IMR-90 (cell line): Measurements from ENCODE around the gene PRDM5. TPM values are rescaled to one million over a fixed set of nuclear protein-coding genes. Genes with fewer than 3 reads are reported as not detected.

Experiments
- ATAC-seq: fragments of 200-7000 bp; cut with Tn5 transposase; 2 replicates; pipeline ENCODE4 v1.9.1; 2020; ENCODE audit warnings: low read depth, mild to moderate bottlenecking, moderate library complexity
- BruUV-seq: library from RNA; stranded (reverse); fragments of 400-500 nt; replicated peaks from 2 replicates; lab custom pipeline; 2021; lab: Mats Ljungman, UMichigan
- CTCF ChIA-PET: fragments of 300-600 bp; formaldehyde crosslinking; extraction: SDS; loops from one replicate; lab custom pipeline; 2021; ENCODE audit warnings: antibody characterized with exemption; lab: Yijun Ruan, JAX
- POLR2A ChIA-PET: fragments of 300-600 bp; sonication (Branson Sonifier 250); formaldehyde crosslinking; loops from one replicate; lab custom pipeline; 2022; ENCODE audit warnings: antibody characterized with exemption; ENCODE audit not compliant: unreplicated experiment; lab: Charles Lee
- DNase-seq: peaks from one replicate; pipeline ENCODE4 v3.0.0; 2013
- H2AFZ ChIP-seq: replicated peaks from 2 replicates; pipeline ENCODE3; 2013; ENCODE audit warnings: low read length, mild to moderate bottlenecking; ENCODE audit not compliant: poor library complexity
- H2AK5ac ChIP-seq: 2 replicates; pipeline ENCODE4 v1.6.1; 2013; ENCODE audit warnings: low read depth, low read length, inconsistent platforms
- H2AK9ac ChIP-seq: replicated peaks from 2 replicates; pipeline ENCODE3; 2013; ENCODE audit warnings: mild to moderate bottlenecking, low read depth, low read length, moderate library complexity; ENCODE audit not compliant: poor library complexity
- H2BK120ac ChIP-seq: 2 replicates; pipeline ENCODE4 v1.6.1; 2013; ENCODE audit warnings: low read depth, low read length, inconsistent platforms
- H2BK15ac ChIP-seq: 3 replicates; pipeline ENCODE4 v1.6.1; 2013; ENCODE audit warnings: low read depth, low read length, inconsistent platforms
- H2BK20ac ChIP-seq: 2 replicates; pipeline ENCODE4 v1.6.1; 2013; ENCODE audit warnings: low read depth, mild to moderate bottlenecking, inconsistent platforms, low read length, moderate library complexity
- H2BK5ac ChIP-seq: 2 replicates; pipeline ENCODE4 v1.6.1; 2013; ENCODE audit warnings: mild to moderate bottlenecking, low read depth, low read length, inconsistent platforms; ENCODE audit not compliant: poor library complexity, severe bottlenecking
- H3K14ac ChIP-seq: replicated peaks from 2 replicates; pipeline ENCODE4 v1.6.1; 2013; ENCODE audit warnings: low read depth, low read length, inconsistent platforms
- H3K18ac ChIP-seq: 2 replicates; pipeline ENCODE4 v1.6.1; 2013; ENCODE audit warnings: low read depth, low read length, control low read depth
- H3K23ac ChIP-seq: 2 replicates; pipeline ENCODE4 v1.6.1; 2013; ENCODE audit warnings: low read depth, low read length, inconsistent platforms
- H3K27ac ChIP-seq: 2 replicates; pipeline ENCODE4 v1.5.1; 2013; ENCODE audit warnings: mild to moderate bottlenecking, control low read depth, low read length; ENCODE audit not compliant: insufficient read depth
- H3K27me3 ChIP-seq: 2 replicates; pipeline ENCODE4 v1.6.1; 2013; ENCODE audit warnings: low read length; ENCODE audit not compliant: control insufficient read depth, insufficient read depth
- H3K36me3 ChIP-seq: 2 replicates; pipeline ENCODE4 v1.6.1; 2013; ENCODE audit warnings: low read length, mixed read lengths; ENCODE audit not compliant: control insufficient read depth, insufficient read depth
- H3K4ac ChIP-seq: 2 replicates; pipeline ENCODE4 v1.6.1; 2013; ENCODE audit warnings: low read depth, low read length, inconsistent platforms
- H3K4me1 ChIP-seq: 2 replicates; pipeline ENCODE4 v1.6.1; 2013; ENCODE audit warnings: low read length, mixed read lengths; ENCODE audit not compliant: control insufficient read depth, insufficient read depth
- H3K4me2 ChIP-seq: 2 replicates; pipeline ENCODE4 v1.6.1; 2013; ENCODE audit warnings: low read depth, mild to moderate bottlenecking, control low read depth, low read length, moderate library complexity
- H3K4me3 ChIP-seq: 2 replicates; pipeline ENCODE4 v1.5.1; 2013; ENCODE audit warnings: low read depth, mild to moderate bottlenecking, control low read depth, low read length, moderate library complexity; ENCODE audit not compliant: insufficient read depth
- H3K56ac ChIP-seq: 2 replicates; pipeline ENCODE4 v1.6.1; 2013; ENCODE audit warnings: low read length, inconsistent platforms; ENCODE audit not compliant: insufficient read depth; ENCODE audit errors: extremely low read depth
- H3K79me1 ChIP-seq, 2 experiments: 2 replicates each; pipeline ENCODE4 v1.6.1; 2013; ENCODE audit warnings: low read length in 2 of 2, inconsistent platforms in 1 of 2, low read depth in 1 of 2
- H3K9ac ChIP-seq: 2 replicates; pipeline ENCODE4 v1.6.1; 2013; ENCODE audit warnings: low read depth, low read length, control low read depth
- H3K9me1 ChIP-seq: 2 replicates; pipeline ENCODE4 v1.6.1; 2013; ENCODE audit warnings: low read length, inconsistent platforms; ENCODE audit not compliant: insufficient read depth
- H3K9me3 ChIP-seq: 2 replicates; pipeline ENCODE4 v1.6.1; 2013; ENCODE audit warnings: low read length; ENCODE audit not compliant: control insufficient read depth, insufficient read depth
- H4K20me1 ChIP-seq: 2 replicates; pipeline ENCODE4 v1.6.1; 2013; ENCODE audit warnings: low read length, inconsistent platforms; ENCODE audit not compliant: insufficient read depth
- H4K5ac ChIP-seq: 2 replicates; pipeline ENCODE4 v1.6.1; 2013; ENCODE audit warnings: mild to moderate bottlenecking, low read depth, low read length, control low read depth
- H4K8ac ChIP-seq, 2 experiments: 2 replicates each; pipeline ENCODE4 v1.6.1; 2013; ENCODE audit warnings: low read depth in 2 of 2, low read length in 2 of 2, control low read depth in 1 of 2, inconsistent platforms in 1 of 2
- H4K91ac ChIP-seq: 2 replicates; pipeline ENCODE4 v1.6.1; 2013; ENCODE audit warnings: low read depth, low read length, inconsistent platforms; ENCODE audit not compliant: insufficient read depth
- BHLHE40 ChIP-seq: fragments of 150-350 bp; IDR thresholded peaks from 2 replicates; pipeline ENCODE4 v1.6.1; 2016; ENCODE audit warnings: mild to moderate bottlenecking, low read depth, low read length
- CEBPB ChIP-seq: IDR thresholded peaks from 2 replicates; pipeline ENCODE4 v1.6.1; 2012; ENCODE audit warnings: low read depth, low read length, improper control_type of control experiment
- CHD1 ChIP-seq: IDR thresholded peaks from 2 replicates; pipeline ENCODE4 v1.6.1; 2012; ENCODE audit warnings: low read depth, low read length, improper control_type of control experiment
- CTCF ChIP-seq: conservative IDR thresholded peaks from 2 replicates; pipeline ENCODE4 v1.5.1; 2012; ENCODE audit warnings: mild to moderate bottlenecking, low read depth, low read length, improper control_type of control experiment
- ELK1 ChIP-seq: fragments of 150-350 bp; IDR thresholded peaks from 2 replicates; pipeline ENCODE4 v1.6.1; 2016; ENCODE audit warnings: low read depth, mild to moderate bottlenecking, low read length, moderate library complexity, borderline replicate concordance
- FOS ChIP-seq: fragments of 150-350 bp; IDR thresholded peaks from 2 replicates; pipeline ENCODE4 v1.6.1; 2016; ENCODE audit warnings: low read depth, low read length
- MAFK ChIP-seq: IDR thresholded peaks from 2 replicates; pipeline ENCODE4 v1.6.1; 2012; ENCODE audit warnings: low read depth, low read length, improper control_type of control experiment
- MAZ ChIP-seq: IDR thresholded peaks from 2 replicates; pipeline ENCODE4 v1.6.1; 2012; ENCODE audit warnings: low read depth, mild to moderate bottlenecking, low read length, improper control_type of control experiment, moderate library complexity, borderline replicate concordance
- MXI1 ChIP-seq: IDR thresholded peaks from 2 replicates; pipeline ENCODE4 v1.6.1; 2012; ENCODE audit warnings: low read depth, mild to moderate bottlenecking, low read length, moderate library complexity, borderline replicate concordance
- NFE2L2 ChIP-seq: fragments of 150-350 bp; IDR thresholded peaks from 2 replicates; pipeline ENCODE4 v1.6.1; 2016; ENCODE audit warnings: low read depth, mild to moderate bottlenecking, low read length
- POLR2A ChIP-seq: IDR thresholded peaks from 2 replicates; pipeline ENCODE4 v1.6.1; 2012; ENCODE audit warnings: mild to moderate bottlenecking, low read depth, low read length
- RAD21 ChIP-seq: IDR thresholded peaks from 2 replicates; pipeline ENCODE4 v1.6.1; 2012; ENCODE audit warnings: low read length, improper control_type of control experiment
- RCOR1 ChIP-seq: IDR thresholded peaks from 2 replicates; pipeline ENCODE4 v1.6.1; 2012; ENCODE audit warnings: mild to moderate bottlenecking, low read length, improper control_type of control experiment; ENCODE audit not compliant: insufficient replicate concordance
- RFX5 ChIP-seq: IDR thresholded peaks from 2 replicates; pipeline ENCODE4 v1.8.0; 2012; ENCODE audit warnings: low read depth, mild to moderate bottlenecking, low read length, moderate library complexity
- SMC3 ChIP-seq: fragments of 150-350 bp; IDR thresholded peaks from 2 replicates; pipeline ENCODE4 v1.6.1; 2016; ENCODE audit warnings: low read depth, mild to moderate bottlenecking, antibody characterized with exemption, low read length, moderate library complexity
- WGBS, 2 experiments: methylation state at CpG; one replicate each; pipeline versions ENCODE4 v1.1.5 to v1.1.7; 2013; ENCODE audit warnings: missing lambda C conversion rate in 2 of 2; ENCODE audit not compliant: insufficient read length in 1 of 2; ENCODE audit errors: extremely low coverage in 2 of 2; 5-methylcytosine and 5-hydroxymethylcytosine counted together
- dilution Hi-C: fragments of 300-500 bp; cut with HindIII; formaldehyde crosslinking; loops from one replicate; pipeline ENCODE4 v1.14.3; 2018; ENCODE audit warnings: low sequenced_read_pairs; ENCODE audit not compliant: unreplicated experiment
- in situ Hi-C: fragments of 300-500 bp; cut with MboI; formaldehyde crosslinking; loops from 3 replicates; pipeline ENCODE4 v1.14.3; 2019; ENCODE audit warnings: low sequenced_read_pairs, inconsistent platforms, mixed read lengths
- intact Hi-C: fragments of 100-400 bp; cut with micrococcal nuclease; formaldehyde crosslinking; loops from 2 replicates; pipeline ENCODE4 v1.10.0; 2022
- polyA plus RNA-seq, 3 experiments: library from polyadenylated mRNA; depleted of rRNA; stranded (reverse); fragments of >200 nt; gene quantifications; 2 replicates each; pipeline ENCODE4 v1.2.3, GENCODE V29; 2012; ENCODE audit warnings: low replicate concordance in 1 of 3
- total RNA-seq: library from RNA; depleted of rRNA; stranded (reverse); fragments of >200 nt; gene quantifications from 2 replicates; pipeline ENCODE4 v1.2.3, GENCODE V29; 2012
- TF ChIP-seq, protein P1 (sequence below): fragments of 150-350 bp; IDR thresholded peaks from 2 replicates; pipeline ENCODE4 v1.6.1; 2017; ENCODE audit warnings: mild to moderate bottlenecking, antibody characterized with exemption, low read length, low read depth

Gene PRDM5
- total and polyA plus RNA-seq, 2 of the 4 experiments (the other 2 are of a cell fraction), result 4.1 to 10.8 TPM

DNA sequence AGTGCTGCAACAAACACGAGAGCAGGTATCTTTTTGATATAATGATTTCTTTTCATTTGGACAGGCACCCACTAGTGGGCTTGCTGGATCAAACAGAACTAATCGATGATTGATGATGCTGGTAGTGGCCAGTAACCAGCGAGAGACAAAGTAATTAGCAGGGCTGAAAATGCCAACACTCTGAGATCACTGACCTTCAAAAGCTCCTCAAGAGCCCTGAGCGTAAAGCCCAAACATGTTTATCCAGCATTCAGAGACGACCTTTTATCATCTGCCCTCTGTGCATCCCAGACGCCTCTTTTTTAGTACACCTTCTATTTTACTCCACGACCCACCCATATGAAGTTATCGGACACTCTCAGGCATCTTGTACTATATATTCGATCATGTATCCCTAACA lies 186.2 kb downstream of the PRDM5 start:
- Histone ChIP-seq H4K91ac (no peak overlapping the region), H4K20me1 (no peaks in the 10 kb centered on the region), H3K79me1 (no peaks in the 10 kb centered on the region; a peak in 1 of 4 replicates), H3K9me3 (no peaks in the 10 kb centered on the region), H2BK120ac (no peak overlapping the region), H3K4ac (no peak overlapping the region), H2BK5ac (no peak overlapping the region), H4K8ac (no peak overlapping the region), H3K4me1 (peaks cover 2% of the 10 kb centered on the region; the same call in 1 of the 2 replicates), H3K23ac (no peak overlapping the region), H3K14ac (no peak overlapping the region), H3K18ac (no peak overlapping the region), H2BK15ac (no peak overlapping the region), H3K27me3 (no peaks in the 10 kb centered on the region), H2AK9ac (no peak overlapping the region), H3K4me3 (no peak overlapping the region), H3K36me3 (no peaks in the 10 kb centered on the region), H2AFZ (no peak overlapping the region), H2BK20ac (no peak overlapping the region), H3K4me2 (no peak overlapping the region), H3K56ac (no peak overlapping the region), H4K5ac (no peak overlapping the region), H3K9me1 (peaks cover 7% of the 10 kb centered on the region), H3K27ac (no peak overlapping the region), H3K9ac (no peak overlapping the region), H2AK5ac (no peak overlapping the region)
- dilution Hi-C loops, result no loop called here
- WGBS, 2 experiments, result 100% methylated on average over 2 of the region's 9 CpGs; no CpG with 5 or more reads in 1 of the 2 experiments
- POLR2A ChIA-PET, result no interaction called here
- CTCF ChIA-PET, result no interaction called here
- ATAC-seq (no peak), DNase-seq (no peak)
- TF ChIP-seq RCOR1 (no peak), FOS (no peak), POLR2A (no peak), RAD21 (no peak), CEBPB (no peak), MAFK (no peak), SMC3 (no peak), NFE2L2 (no peak), CTCF (no peak), ELK1 (no peak), MAZ (no peak), CHD1 (no peak), MXI1 (no peak), RFX5 (no peak), BHLHE40 (no peak)
- TF ChIP-seq, protein P1, sequence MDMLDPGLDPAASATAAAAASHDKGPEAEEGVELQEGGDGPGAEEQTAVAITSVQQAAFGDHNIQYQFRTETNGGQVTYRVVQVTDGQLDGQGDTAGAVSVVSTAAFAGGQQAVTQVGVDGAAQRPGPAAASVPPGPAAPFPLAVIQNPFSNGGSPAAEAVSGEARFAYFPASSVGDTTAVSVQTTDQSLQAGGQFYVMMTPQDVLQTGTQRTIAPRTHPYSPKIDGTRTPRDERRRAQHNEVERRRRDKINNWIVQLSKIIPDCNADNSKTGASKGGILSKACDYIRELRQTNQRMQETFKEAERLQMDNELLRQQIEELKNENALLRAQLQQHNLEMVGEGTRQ, result no peak
- intact Hi-C loops, result no loop called here
- BruUV-seq, result no TSS peak
- in situ Hi-C loops, result no loop called here
